ENCODE measurements around the gene ID1.
"Not testable (repeated sequence)": the region's sequence is repeated elsewhere in the genome, so short reads cannot be mapped to it uniquely, and the experiment has no call there.

The ID1 gene

DNA sequence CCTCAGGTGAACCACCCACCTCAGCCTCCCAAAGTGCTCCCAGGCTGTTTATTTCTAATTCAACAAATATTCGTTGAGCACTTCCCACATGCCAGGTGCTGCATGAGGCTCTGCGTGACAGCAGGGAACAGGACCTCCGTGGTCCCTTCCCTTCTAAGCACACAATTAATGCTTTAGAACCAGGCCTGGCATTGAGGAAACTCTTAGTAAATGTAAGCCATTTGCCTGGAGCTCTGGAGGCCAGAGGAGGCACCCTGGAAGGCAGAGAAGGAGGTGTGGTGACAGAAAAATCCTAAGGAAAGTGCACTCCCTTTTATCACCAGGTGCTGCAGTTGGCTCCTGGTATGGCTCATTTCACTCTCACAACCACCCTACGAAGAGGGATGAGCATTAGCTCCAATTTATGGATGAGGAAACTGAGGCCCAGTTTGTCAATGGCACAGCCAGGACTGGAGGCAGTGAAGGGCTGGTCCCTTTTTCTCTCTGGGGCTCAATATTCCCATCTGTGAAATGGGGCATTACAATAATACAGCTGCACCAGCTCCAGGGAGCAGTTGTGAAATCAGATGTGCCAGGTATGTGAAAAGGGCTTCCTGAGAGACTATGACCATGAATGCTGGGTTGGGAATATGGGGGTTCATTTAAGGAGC is 8.1 kb upstream of the ID1 start:
- in situ Hi-C loops (cut with HindIII; ENCODE audit: low sequenced_read_pairs), result no loop called here

DNA sequence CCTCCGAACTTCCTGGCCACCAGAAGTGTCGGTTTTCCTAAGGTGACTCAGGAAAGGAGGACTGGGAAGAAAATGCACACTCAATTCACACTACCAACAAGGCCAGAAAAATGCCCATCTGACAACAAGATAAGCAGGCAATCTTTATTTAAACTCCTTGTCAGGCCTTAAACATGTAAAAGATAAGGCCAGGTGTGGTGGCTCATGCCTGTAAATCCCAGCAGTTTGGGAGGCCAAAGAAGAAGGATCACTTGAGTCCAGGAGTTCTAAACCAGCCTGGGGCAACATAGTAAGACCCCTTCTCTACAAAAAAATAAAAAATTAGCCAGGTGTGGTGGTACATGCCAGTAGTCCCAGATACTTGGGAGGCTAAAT is 7.6 kb upstream of the ID1 start:
- in situ Hi-C loops (cut with HindIII; ENCODE audit: low sequenced_read_pairs), result no loop called here

DNA sequence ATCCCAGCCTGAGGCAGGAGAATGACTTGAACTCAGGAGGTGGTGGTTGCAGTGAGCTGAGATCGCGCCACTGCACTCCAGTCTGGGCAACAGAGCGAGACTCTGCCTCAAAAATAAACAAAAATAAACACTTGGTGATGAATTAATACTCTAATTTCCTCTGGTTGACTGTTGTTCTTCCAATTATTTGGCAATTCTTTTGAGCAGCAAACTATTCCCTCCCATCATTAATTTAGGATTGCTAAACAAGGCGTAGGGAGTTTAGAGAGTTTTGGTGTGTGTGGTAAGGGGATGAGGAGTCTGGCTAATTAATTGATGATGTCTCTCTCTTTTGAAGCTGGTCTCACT is 2.7 kb upstream of the ID1 start:
- in situ Hi-C loops (cut with HindIII; ENCODE audit: low sequenced_read_pairs), result no loop called here

DNA sequence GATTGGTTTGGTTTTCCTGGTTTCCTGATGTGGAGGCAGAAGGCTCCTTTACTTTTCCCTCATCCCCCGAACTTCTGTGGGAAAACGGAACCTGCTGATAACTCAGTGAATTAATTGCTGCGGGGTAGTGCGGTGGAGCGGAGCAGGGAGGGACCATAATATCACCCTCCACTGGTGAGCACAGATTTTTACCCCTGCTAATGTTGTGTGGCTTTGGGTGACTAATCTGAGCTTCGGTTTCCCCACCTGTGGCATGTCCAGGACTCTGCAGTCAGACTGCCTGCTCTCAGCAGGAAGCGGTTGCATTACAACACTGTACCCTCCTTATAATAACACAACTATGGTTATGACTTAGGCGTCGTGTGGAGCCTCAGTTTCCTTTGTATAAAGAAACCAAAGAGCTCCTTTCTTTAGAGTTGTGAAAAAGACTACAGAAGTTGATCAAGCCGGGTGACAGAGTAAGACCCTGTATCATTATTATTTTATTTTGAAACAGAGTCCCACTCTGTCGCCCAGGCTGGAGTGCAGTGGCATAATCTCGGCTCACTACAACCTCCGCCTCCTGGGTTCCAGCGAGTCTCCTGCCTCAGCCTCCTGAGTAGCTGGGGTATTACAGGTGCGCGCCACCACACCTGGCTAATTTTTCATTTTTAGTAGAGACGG is 2.2 kb upstream of the ID1 start:
- in situ Hi-C loops (cut with HindIII; ENCODE audit: low sequenced_read_pairs), result no loop called here

DNA sequence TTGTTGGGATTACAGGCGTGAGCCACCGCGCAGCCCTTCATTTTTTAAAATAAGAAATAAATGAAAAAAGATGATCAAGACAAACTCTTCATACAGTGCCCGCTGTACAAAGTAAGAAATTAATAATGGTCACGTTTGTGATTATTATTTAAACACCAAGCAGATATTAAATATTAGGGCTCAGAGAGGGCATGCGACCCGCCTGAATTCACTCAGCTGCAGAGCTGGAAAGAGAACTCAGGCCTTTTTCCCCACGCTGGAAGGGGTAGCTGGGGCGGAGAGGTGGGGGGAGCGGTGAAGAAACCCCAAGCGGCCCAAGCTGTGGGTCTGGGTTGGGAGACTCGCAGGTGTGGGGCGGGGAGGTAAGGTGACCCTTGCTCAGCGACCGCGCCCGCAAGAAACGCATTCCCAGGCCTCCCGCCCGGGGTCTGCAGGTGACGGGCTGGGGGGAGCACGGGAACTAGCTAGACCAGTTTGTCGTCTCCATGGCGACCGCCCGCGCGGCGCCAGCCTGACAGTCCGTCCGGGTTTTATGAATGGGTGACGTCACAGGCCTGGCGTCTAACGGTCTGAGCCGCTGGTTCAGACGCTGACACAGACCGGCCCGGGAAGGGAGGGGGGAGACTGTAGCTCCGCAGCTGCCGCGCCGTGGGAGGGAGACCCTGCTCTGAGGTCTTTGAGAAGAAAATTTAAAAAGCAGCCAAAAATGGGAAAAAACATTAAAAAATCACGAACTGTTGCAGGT is 1.1 kb upstream of the ID1 start:
- in situ Hi-C loops (cut with HindIII; ENCODE audit: low sequenced_read_pairs), result no loop called here

DNA sequence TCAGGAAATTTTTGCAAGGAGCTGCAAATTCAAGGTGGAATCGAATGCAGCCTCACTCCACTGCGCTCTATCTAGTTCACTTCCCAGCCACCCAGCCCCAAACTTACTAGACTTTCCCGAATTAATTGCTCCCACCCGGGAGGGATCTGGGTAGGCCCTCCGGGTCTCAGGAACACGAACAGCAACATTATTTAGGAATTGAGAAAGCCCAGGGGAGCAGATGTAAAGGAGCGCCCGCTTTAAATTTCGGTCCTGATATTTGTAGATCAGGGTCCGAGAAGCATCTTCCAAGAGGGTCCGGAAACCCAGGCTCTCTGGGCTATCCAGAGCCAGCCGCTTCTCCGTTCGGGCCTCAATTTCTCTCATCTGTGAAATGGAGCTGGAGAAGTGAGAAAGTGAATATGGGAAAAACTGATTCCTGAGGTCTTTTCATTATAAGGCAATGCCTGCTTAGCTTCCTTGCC is 490 bp upstream of the ID1 start:
- in situ Hi-C loops (cut with HindIII; ENCODE audit: low sequenced_read_pairs), result no loop called here

DNA sequence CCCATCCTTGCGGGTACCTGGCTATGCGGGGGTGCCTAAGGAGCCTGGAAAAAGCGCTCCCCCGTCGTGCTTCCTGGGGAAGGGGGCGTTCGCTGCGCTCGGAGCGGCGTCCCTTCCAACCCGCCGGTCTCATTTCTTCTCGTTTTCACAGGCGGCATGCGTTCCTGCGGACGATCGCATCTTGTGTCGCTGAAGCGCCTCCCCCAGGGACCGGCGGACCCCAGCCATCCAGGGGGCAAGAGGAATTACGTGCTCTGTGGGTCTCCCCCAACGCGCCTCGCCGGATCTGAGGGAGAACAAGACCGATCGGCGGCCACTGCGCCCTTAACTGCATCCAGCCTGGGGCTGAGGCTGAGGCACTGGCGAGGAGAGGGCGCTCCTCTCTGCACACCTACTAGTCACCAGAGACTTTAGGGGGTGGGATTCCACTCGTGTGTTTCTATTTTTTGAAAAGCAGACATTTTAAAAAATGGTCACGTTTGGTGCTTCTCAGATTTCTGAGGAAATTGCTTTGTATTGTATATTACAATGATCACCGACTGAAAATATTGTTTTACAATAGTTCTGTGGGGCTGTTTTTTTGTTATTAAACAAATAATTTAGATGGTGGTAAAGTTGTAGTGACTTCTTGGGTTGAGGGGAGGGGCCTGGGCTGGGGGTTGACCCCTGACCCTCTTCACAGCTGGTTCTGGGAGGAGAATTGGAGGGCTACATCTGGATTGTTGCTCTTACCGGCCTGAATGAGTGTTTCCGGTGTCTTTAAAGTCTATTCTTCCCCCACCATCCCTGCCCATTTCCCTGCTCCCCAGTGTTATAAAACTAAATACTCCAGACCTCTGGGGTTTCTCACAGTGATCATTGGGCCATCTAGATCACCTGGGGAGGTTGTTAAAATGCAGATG is 1.1 kb downstream of the ID1 start:
- in situ Hi-C loops (cut with HindIII; ENCODE audit: low sequenced_read_pairs), result no loop called here

DNA sequence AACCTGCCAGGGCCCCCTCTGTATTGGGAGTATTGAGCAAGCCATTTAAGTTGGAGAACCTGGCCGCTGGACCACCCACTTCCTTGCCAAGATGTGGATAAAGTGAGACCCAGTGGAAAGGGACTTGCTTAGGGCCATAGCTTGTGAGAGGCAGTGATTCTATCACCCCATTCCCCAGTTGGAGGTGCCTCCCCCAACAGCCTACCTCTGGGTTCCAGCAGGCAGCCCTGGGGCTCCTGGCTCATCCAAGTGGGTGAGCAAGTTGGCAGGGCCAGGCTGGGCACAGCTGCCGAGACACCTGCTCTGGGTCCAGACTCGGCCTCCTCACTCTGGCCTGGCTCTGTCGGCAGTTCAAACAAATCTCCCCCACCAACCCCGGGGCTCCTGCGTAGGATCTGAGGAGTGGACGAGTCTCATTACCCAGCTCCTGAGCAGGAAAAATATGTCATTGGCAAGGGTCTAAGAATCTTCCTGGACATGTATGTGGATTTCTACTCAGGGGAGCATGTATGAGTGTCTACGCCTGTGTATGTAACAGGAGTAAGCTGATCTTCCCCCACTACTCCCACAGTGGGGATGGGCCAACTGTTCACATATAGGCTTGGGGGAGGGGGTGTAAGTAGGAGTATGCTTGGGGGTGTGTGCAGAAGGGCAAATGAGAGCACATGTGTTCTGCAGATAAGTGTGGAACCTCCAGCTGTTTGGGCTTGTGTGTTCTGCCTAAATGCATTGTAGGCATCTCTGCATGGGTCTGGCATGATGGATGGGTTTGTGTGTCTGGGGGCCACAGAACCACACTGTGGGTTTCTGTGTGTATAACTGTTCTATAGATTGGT is 1.9 kb downstream of the ID1 start:
- in situ Hi-C loops (cut with HindIII; ENCODE audit: low sequenced_read_pairs), result no loop called here

DNA sequence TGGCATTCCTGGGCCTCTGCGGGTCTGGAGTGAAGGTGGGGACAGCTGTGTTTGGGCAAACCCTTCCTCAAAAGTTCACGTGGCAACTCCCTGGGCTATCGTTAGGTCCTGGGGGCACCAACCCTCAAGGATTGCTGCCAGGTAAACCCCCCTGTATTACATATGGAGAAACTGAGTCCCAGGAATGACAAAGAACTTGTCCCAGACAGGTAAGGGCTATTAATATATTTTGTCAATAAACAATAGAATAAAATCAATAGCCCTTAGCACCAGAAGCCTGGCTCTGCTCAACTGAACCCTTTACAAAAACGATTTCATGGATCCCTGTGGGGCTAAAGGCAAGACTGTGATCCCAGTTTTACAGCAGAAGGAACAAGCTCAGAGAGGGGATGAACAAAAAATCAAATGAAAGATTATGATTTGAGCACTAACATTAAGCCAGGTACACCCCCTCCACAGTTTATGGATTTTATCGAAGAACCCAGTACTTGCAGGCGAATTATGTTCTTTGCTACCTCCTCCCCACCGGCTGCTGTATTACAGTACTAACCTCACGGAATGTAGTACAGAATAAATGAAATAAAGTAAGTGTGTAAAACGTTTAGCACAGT is 2.7 kb downstream of the ID1 start:
- in situ Hi-C loops (cut with HindIII; ENCODE audit: low sequenced_read_pairs), result no loop called here

DNA sequence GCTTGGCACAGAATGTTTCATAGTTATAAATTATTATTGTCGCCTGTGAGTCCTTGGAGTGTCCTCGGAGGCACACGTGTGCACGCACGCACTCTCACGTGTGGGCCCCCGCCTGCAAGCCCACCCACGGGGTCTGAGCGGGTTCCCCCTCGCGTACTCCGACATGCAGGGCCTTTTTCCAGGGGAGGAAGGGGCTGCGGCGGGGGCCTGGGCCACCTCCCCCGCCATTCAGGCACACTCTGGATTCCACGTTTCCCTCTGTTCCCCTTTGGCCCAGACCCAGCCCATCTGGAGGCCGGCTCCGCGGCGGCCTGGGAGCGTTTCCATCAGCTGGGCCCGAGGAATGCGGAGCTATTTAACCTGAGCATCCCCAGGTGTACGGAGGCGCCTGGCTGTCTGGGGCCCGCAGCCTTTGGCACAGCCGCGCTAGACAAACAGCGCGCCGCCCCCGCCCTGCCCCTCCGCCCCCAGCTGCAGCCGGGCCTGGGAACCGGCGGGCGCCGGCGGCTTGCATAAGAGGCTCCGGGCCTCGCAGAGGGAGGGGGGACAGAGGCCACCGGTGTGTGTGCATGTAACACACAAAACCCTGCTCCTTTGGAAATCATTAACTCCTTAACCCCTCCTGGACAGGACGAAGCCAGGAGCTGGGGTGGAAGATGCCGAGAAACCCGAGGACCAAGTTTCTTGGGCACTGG is 3.3 kb downstream of the ID1 start:
- in situ Hi-C loops (cut with HindIII; ENCODE audit: low sequenced_read_pairs), result no loop called here

DNA sequence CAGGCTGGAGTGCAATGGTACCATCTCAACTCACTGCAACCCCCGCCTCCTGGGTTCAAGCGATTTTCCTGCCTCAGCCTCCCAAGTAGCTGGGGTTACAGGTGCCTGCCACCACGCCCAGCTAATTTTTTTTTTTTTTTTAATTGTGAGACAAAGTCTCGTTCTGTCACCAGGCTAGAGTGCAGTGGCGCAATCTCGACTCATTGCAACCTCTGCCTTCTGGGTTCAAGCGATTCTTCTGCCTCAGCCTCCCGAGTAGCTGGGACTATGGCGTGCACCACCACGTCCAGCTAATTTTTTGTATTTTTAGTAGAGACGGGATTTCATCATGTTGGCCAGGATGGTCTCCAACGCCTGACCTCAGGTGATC is 7.2 kb downstream of the ID1 start:
- in situ Hi-C loops (cut with HindIII; ENCODE audit: low sequenced_read_pairs), result not testable (repeated sequence)

DNA sequence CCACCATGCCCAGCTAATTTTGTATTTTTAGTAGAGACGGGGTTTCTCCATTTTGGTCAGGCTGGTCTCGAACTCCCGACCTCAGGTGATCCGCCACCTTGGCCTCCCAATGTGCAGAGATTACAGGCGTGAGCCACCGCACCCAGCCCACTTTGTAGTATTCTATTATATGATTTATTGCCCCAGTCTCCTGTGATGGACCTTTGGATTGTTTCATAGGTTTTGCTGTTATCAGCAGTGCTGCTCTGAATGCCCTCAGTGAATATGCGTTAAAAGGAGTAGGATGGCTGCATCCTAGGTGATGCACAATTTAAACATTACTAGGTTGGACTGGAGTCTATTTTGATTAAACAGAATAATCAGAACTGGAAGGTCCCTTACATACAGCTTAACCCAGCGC is 10.3 kb downstream of the ID1 start:
- in situ Hi-C loops (cut with HindIII; ENCODE audit: low sequenced_read_pairs), result no loop called here

DNA sequence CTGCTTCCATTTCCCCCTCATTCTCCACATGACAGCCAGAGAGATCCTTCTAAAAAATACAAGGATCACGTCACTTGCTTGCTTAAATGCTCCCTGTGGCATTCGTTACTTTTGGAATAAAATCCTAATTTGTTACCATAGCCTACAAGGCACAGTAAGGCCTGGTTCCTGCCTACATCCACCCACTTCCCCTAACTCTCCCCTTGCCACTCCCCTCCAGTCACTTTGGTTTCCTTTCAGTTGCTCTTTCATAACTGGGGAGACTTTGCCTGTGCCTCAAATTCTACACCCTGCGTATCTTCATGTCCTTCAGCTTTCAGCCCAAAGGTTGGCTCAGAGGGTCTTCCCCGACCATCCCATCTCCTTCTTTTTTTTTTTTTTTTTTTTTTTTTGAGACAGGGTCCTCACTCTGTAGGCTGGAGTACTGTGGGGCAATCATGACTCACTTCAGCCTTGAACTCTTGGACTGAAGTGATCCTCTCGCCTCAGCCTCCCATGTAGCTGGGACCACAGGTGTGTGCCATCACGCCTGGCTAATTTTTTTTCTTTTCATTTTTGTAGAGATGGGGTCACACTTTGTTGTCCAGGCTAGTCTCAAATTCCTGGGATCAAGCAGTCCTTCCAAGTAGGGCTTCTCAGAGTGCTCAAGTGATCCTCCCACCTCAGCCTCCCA is 12.5 kb downstream of the ID1 start:
- in situ Hi-C loops (cut with HindIII; ENCODE audit: low sequenced_read_pairs), result no loop called here

DNA sequence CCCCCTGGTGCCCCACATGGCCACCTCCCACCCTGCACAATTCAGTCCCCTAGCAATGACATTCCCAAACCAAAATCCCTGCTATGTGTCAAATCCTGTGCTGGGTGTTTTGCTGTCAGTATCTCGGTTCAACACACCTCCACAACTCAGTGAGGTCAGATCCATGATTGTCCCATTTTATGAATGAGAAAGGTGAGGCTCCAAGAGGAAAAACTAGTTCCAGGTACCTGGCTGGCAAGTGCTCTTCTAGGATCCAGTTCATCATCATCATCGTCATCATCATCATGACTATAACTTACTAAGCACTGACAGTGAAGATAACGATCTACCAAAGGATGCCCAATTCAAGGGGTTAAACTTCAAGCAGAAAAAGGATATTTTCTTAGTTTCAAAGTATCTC is 15.2 kb downstream of the ID1 start:
- in situ Hi-C loops (cut with HindIII; ENCODE audit: low sequenced_read_pairs), result no loop called here

DNA sequence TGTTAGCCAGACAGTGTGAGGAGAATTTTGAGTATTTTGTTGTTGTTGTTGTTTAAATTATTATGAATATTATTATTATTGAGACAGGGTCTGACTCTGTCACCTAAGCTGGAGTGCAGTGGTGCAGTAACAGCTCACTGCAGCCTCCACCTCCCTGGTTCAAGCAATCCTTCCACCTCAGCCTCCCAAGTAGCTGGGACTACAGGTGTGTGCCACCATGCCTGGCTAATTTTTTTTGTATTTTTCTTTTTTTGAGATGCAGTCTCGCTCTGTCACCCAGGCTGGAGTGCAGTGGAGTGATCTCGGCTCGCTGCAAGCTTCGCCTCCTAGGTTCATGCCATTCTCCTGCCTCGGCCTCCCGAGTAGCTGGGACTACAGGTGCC is 18.0 kb downstream of the ID1 start:
- in situ Hi-C loops (cut with HindIII; ENCODE audit: low sequenced_read_pairs), result not testable (repeated sequence)

DNA sequence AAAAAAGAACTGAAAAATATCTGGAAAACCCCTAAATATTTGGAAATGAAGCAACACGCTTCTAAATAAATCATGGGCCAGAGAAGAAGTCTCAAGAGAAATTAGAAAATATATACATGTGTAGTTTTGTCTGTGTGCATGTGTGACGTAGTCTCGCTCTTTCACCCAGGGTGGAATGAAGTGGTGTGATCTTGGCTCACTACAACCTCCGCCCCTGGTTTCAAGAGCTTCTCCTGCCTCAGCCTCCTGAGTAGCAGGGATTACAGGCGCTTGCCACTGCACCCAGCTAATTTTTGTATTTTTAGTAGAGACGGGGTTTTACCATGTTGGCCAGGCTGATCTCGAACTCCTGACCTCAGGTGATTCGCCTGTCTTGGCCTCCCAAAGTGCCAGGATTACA is 21.4 kb downstream of the ID1 start:
- in situ Hi-C loops (cut with HindIII; ENCODE audit: low sequenced_read_pairs), result not testable (repeated sequence)

DNA sequence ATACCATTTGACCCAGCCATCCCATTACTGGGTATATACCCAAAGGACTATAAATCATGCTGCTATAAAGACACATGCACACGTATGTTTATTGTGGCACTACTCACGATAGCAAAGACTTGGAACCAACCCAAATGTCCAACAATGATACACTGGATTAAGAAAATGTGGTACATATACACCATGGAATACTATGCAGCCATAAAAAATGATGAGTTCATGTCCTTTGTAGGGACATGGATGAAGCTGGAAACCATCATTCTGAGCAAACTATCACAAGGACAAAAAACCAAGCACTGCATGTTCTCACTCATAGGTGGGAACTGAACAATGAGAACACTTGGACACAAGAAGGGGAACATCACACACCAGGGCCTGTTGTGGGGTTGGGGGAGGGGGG is 23.0 kb downstream of the ID1 start:
- in situ Hi-C loops (cut with HindIII; ENCODE audit: low sequenced_read_pairs), result not testable (repeated sequence)

DNA sequence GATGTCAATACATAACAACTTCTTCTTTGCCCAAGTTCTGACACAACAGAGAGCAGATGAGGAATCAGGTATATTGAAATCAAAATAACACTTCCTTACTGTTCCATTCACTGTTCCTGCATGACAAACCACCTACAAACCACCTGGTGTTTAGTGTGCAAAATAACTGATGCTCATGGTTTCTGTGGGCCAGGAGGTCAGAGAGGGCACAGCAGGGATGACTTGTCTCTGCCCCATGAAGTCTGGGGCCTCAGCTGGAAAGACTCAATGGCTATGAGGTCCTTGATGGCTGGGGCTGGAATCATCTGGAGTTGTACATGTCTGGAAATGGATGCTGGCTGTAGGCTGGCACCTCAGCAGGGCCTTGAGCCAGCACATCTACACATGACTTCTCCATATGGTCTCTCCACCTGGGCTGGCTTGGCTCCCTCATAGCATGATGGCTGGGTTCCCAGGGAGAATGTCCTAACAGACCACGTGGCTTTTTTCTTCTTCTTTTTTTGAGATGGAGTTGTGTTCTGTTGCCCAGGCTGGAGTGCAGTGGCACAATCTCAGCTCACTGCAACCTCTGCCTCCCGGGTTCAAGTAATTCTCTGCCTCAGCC is 25.2 kb downstream of the ID1 start:
- in situ Hi-C loops (cut with HindIII; ENCODE audit: low sequenced_read_pairs), result no loop called here

Data from DLD1 (cell line).